GM12891 (cell line): Measurements from ENCODE around the gene OASL.

Source experiments
- POLR2A ChIP-seq: IDR thresholded peaks from 2 replicates; pipeline ENCODE4 v1.6.1; 2011; ENCODE audit warnings: low read depth, low read length, control low read depth
- POLR2AphosphoS5 ChIP-seq: IDR thresholded peaks from 2 replicates; pipeline ENCODE4 v1.6.1; 2011; ENCODE audit warnings: low read depth, low read length, control low read depth
- TAF1 ChIP-seq: IDR thresholded peaks from 2 replicates; pipeline ENCODE4 v1.6.1; 2011; ENCODE audit warnings: low read depth, low read length, control low read depth

GRCh38 chr12:120981407-120981941, 57.6 kb downstream of the OASL start:
- no peak for TF ChIP-seq POLR2A
- no peak for TF ChIP-seq POLR2AphosphoS5
- TF ChIP-seq TAF1: no peak
